ENCODE results near the gene LRR1.
"Not testable (repeated sequence)": the region's sequence is repeated elsewhere in the genome, so short reads cannot be mapped to it uniquely, and the experiment has no call there.

LRR1 gene, protein sequence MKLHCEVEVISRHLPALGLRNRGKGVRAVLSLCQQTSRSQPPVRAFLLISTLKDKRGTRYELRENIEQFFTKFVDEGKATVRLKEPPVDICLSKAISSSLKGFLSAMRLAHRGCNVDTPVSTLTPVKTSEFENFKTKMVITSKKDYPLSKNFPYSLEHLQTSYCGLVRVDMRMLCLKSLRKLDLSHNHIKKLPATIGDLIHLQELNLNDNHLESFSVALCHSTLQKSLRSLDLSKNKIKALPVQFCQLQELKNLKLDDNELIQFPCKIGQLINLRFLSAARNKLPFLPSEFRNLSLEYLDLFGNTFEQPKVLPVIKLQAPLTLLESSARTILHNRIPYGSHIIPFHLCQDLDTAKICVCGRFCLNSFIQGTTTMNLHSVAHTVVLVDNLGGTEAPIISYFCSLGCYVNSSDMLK

DNA sequence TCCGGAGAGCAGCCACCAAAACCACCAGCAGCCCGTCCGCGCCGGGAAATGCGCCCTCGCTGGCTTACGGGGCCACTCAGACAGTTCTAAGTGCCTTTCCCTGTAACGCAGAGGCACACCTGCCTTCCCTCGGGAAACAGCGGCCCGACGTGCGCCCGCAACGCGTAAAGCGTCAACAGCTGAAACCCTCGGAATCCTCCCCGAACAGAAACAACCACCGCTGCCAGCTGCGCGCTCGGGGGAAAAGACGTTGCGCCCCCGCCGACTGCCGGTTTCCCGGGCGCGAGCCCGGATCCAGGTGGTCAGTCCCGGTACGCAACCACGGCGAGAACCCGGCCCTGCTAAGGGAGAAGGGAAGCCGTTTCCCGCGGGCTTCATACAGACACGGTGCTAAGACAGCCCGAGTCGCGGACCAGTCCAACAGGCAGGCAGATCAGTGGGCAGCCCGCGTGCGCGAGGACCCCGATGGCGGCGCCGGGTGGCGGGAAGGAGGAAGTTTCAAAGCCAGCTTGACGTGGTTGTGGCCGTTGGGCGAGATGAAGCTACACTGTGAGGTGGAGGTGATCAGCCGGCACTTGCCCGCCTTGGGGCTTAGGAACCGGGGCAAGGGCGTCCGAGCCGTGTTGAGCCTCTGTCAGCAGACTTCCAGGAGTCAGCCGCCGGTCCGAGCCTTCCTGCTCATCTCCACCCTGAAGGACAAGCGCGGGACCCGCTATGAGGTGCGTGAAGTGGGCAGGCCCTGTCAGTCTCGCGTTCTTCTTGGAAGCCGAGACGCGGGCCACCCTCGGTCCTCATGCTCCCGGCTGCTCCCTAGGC, at the start of gene LRR1:
Gene LRR1 (plus strand): TSS at position 456 of the 816 bp plus-strand sequence. CDS start 81 bp downstream, at position 537.
- peak; percentile 84 for DNase-seq (ENCODE audit: low spot score)

DNA sequence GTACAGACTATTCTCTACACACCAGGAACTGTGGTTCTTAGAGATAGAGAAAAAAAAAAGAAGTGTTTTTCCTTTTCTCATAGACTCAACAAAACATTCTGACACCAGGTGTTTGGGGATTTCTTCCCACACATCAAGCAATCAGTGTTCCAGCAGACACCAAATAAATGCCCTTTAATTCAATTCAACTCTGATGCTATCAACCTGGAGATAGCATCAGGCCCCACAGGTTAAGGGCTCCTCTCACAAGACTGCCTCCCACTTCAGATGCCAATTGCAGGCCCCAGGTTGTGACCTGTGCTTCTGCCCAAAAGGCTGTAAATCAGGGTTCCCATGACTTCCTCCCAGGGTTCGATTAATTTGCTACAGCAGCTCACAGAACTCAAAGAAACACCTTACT, 49.3 kb upstream of the LRR1 start:
- no peak for DNase-seq (ENCODE audit: low spot score)

DNA sequence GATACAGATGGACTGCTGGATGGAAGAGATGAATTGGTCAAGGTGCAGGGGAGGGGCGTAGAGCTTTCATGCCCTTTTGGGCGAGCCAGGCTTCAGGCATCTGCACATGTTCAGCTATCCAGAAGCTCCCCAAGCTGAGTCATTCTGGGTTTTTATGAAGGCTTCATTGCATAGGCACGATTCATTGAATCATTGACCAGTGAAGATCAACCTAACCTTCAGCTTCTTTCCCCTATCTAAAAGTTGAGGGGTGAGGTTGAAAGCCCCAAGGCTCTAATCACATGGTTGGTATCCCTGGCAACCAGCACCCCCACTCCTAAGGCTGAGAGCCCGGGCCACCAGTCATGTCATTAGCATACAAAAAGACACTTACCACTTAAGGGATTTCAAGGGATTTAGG, 48.9 kb upstream of the LRR1 start:
- peak; percentile 30 for DNase-seq (ENCODE audit: low spot score)

DNA sequence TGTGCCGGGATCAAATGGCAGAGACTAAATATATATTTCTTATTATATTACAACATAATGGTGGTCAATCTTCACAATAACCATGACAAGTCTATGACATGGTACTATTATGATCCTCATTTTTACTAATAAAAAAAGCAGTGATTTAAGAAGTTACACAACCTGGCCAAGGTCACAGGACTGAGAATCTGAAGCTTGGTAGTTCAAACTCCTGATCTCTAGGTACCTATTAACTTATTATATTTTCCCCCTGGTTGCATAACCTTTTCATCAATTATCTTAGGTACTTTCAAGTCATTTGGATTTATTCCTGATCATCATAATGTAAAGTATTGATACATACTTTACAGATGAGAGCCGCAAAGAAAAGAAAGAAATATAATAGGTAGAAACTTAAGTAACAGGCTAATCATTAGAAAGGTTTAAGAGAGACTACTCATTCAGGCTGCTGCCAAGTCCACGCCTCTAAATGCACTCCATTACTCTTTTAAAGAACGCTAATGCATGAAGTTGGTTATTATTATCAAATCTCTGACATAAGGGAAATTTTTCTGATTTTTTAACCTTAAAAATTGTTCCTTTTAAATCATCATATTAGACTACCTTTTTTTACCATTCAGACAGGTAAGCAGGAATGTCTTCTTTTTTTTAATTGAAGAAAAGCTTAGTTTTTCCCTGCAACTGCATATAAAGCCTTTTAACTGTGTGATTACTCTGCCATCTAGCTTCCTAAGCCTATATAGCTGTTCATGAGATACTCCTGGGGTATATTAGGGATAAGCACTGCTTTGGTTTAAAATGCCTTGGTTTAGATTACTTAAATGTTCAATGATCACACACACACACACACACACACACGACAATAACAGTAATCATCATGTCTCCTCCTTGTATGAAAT, 48.2 kb upstream of the LRR1 start:
- DNase-seq (ENCODE audit: low spot score) = peak; percentile 10

DNA sequence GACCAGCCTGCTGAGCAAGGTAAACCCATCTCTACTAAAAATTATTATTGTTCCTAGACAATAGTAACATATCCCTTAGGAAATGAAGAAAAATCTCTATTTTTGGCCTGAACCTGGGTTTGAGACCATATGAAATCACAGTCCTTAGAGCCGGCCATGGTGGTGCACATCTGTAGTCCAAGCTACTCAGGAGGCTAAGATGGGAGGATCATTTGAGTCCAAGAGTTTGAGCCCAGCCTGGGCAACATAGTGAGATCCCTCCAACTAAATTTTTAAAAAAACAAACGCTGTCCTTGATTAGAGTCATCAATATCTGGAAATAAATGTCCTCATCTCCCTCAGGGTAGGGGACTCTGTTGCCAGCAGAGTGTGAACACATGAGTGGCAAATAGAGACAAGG, 47.2 kb upstream of the LRR1 start:
- no peak for DNase-seq (ENCODE audit: low spot score)

DNA sequence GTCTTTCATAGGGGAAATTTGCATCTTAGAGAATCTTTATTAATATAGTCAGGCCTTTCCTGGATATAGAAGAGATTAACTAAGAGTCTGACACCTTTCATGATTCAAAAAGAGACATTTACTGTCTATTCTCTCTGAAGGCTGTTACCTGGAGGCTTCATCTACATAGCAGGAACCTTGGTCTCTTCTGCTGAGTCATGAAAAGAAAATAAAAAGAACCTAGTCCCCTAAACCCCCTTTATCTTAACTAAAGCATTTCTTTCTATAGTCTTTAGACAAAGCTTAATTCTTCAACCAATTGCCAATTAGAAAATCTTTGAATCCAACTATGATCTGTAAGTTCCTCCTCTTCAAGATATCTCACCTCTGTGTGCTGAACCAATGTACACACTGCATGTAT, 45.6 kb upstream of the LRR1 start:
- DNase-seq (ENCODE audit: low spot score) = no peak

DNA sequence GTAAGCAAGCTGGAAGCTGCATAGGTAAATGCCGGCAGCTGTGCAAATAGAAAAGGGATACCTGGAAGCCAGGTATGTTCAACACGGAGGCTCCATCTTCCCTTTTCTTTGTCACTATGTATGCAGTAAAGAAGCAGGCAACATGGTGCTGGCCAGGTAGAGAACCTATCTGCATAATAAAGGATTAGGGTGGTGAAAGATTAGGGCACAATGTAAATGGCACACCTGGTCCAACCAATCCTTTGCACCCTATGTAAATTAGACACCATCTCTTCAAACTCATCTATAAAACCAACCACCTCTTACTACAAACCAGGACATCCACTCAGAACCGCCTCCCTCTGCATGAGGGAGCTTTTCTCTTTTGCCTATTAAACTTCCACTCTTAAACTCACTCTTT, 44.8 kb upstream of the LRR1 start:
- DNase-seq (ENCODE audit: low spot score) = no peak

DNA sequence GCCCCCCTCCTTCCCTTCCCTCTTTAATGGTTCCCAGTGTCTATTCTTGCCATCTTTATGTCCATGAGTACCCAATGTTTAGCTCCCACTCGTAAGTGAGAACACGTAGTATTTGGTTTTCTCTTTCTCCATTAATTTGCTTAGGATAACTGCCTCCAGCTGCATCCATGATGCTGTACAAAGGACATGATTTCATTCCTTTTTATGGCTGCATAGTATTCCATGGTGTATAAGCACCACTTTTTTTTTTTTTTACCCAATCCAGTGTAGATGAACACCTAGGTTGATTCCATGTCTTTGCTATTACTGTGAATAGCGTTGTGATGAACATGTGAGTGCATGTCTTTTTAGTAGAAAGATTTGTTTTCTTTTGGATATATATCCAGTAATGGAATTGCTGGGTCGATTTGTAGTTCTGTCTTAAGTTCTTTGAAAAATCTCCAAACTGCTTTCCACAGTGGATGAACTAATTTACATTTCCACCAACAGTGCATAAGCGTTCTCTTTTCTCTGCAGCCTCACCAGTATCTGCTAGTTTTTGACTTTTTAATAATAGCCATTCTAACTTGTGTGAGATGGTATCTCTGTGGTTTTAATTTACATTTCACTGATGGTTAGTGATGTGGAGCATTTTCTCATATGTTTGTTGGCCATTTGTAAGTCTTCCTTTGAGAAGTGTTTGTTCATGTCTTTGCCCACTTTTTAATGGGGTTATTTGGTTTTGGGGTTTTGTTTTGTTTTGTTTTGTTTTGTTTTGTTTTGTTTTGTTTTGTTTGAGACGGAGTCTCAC, 38.6 kb upstream of the LRR1 start:
- DNase-seq (ENCODE audit: low spot score) = no peak

DNA sequence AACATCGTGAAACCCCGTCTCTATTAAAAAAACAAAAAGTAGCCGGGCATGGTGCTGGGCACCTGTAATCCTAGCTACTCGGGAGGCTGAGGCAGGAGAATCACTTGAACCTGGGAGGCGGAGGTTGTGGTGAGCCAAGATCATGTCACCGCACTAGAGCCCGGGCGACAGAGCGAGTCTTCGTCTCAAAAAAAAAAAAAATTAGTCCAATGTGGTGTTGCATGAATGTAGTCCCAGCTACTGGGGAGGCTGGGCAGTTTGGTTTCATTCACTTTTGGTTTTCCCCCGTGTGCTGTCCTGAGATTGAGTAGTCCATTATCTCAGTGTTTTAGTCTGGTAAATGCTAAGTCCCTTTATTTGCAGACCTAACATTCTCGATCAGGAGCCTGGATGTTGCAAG, 32.0 kb upstream of the LRR1 start:
- no peak for DNase-seq (ENCODE audit: low spot score)

DNA sequence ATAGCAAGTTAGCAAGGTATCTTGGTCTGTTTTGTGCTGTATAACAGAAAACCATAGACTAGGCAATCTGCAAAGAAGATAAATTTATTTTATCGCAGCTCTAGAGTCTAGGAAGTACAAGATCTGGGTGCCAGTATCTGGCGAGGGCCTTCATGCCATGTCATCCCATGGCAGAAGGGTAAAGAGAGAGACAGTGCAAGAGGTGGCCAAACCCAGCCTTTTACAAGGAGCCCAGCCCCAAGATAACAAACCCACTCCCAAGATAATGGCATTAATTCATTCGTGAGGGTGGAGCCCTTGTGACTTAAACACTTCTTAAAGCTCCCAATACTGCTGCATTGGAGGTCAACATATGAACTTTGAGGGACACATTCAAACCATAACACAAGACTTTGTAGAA, 29.5 kb upstream of the LRR1 start:
- no peak for DNase-seq (ENCODE audit: low spot score)

DNA sequence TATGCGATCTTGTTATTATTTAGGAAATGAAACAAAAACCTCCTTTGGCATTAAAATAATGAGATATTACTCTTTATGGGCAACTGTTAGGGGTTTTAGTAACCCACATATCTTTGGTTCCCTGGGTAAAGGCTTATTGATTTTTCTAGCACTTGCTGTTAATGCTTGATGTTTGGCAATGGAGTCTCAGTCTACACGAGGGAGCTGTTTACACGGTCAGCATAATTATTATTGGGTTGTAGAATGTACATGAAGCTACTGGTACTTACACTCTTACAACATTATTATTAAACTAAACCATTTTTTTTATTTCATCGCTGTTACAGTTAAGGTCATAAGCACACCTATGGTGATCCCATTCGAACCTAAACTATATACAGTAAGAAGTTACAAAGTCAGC, 24.7 kb upstream of the LRR1 start:
- no peak for DNase-seq (ENCODE audit: low spot score)

DNA sequence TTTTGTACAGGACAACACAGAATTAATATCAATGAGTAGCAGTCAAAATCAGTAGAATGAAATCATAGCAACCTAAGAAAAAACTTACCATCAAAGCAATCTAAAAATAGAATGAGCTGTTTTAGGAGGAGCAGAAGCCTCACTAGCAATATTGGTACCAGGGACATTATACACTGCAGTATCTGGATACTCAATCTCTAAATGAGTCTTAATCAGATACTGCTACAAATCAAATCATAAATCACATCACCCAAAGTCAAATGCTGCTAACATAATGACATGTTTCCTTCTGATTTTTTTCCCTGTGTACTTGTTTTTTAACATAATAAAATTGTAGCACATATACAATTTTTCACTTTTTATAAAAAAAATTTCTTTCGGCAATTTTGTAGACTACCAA, 20.6 kb upstream of the LRR1 start:
- no peak for DNase-seq (ENCODE audit: low spot score)

DNA sequence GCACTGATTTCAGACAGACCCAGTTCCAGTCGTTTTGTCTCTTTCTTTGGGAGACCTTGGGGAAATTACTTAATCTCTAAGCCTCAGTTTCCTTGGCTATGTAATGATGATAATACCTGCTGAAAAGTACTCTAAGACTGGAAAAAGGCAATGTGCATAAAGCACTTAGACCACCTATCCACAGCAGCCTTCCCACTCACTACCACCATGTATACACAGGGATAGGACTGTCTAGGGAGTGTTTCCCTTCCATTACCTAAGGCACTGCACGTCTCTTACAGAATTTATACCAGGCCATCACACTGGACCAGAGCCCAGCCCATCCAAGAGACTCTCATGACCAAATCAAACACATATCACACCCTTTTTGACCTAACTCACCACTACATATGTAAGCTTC, 18.9 kb upstream of the LRR1 start:
- DNase-seq (ENCODE audit: low spot score) = no peak

DNA sequence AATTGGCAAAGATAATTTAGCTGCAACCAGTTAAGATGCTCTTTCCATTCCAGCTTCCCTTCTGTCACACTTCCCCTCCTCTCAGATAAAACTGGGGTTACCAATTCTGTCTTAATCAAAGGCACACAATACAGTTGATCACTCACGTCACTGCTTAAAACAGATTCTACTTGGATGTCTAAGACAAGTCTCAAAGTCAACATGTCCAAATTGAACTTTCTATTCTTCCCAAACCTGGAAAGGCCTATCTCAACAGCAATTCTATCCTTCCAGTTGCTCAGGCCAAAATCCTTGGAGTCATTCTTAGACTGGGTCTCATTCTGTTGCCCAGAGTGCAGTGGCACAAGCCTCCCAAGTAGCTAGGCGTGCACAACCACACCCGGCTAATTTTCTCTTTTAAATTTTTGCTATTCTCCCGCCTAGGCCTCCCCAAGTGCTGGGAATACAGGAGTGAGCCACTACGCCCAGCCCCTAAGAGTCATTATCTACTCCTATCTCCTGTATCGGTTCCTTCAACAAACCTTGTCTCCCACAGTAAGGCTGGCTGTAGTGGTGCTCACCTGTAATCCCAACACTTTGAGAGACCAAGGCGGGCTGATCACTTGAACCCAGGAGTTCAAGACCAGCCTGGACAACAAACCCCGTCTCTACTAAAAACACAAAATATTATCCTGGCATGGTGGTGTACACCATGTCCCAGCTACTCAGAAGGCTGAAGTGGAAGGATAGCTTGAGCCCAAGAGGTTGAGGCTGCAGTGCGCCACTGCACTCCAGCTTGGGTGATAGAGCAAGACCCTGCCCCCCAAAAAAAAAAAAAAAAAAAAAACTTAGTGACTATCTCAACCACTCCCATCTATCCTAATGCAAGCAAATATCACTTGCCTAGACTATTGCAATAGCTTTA, 17.3 kb upstream of the LRR1 start:
- DNase-seq (ENCODE audit: low spot score) = no peak

DNA sequence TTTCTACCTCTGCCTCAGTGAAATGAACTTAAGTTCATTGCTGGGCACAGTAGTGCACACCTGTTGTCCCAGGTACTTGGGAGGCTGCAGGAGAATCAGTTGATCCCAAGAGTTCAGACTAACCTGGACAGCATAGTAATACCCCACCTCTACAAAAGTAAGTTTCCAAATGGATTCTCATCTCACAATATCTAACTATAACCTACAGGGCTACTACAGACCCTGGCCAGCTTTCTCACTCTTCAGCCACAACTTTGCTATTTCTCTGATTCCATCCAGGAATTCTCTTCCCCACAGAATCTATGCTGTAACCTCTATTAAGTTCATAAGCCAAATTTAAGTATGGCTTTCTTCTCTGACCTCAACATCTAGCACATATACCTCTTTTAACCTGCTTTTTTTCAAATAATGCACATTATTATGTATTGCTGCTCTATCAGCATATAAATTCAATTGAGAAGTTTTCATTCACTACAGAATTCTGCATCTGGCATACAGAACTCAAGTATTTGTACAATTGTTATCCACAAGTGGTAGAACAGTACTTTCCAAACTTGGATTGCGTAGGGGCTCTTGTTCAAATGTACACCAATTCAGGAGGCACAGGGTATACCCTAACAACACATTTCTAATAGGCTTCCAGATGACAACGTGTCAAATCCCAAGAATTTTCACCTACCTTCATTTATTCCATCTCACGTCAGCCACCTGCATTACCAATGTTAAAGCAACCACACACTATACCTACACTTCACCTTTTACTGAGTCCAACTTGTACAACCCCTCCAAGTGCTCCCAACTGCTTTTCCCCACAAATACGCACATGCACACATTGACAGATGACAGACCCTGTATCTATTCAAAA, 16.4 kb upstream of the LRR1 start:
- DNase-seq (ENCODE audit: low spot score) = no peak

DNA sequence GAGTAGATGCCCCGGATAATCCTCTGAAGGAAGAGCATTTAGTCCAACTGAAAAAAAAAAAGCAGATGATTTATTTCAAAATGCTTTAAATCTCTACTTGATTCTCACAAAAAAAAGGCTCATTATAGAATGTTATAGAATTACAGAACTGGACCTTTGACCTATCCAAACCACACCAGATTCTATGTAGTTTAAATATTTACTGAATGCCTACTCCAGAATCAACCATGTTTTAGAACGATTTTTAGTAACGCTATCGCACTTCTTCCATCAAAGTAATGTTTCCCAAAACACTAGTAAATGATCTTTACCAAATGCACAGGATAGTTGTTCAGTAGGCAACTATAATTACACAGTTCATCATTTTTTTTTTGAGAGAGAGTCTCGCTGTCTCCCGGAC, 15.1 kb upstream of the LRR1 start:
- DNase-seq (ENCODE audit: low spot score) = no peak

DNA sequence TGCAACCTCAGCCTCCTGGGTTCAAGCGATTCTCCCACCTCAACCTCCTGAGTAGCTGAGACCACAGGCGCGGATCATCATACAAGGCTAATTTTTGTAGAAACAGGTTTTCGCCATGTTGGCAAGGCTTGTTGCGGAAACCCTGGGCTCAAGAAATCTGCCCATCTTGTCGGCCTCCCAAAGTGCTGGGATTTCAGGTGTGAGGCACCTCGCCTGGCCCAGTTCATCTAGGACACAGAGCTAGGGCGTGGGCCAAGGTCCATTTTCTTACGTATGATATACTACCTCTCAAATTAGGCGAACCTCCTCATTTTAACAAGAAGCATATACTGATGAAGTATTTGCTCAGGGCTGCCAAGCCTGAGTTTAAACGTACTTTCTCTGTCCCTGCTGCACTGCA, 14.7 kb upstream of the LRR1 start:
- DNase-seq (ENCODE audit: low spot score) = no peak

DNA sequence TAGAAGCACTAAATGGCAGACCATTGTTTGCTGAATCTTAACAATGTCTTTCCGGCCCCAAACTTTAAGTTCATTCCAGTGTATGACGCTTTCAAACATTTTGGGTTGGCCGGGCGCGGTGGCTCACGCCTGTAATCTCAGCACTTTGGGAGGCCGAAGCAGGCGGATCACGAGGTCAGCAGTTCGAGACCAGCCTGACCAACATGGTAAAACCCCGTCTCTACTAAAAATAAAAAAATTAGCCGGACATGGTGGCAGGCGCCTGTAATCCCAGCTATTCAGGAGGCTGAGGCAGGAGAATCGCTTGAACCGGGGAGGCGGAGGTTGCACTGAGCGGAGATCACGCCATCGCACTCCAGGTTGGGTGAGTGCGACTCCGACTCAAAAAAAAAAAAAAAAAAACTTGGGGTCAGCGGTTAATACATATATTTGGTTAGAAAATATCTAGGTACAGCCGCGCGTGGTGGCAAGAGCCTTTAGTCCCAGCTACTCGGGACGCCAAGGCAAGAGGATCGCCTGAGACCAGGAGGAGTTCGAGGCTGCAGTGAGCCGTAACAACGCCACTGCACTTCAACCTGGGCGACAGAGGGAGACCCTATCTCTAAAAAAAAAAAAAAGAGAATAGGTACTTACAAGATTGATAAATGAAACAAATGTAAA, 13.6 kb upstream of the LRR1 start:
- DNase-seq (ENCODE audit: low spot score) = not testable (repeated sequence)

Measured in AG08395 (cell line).